ENCODE measurements around the gene KLK4.

DNA sequence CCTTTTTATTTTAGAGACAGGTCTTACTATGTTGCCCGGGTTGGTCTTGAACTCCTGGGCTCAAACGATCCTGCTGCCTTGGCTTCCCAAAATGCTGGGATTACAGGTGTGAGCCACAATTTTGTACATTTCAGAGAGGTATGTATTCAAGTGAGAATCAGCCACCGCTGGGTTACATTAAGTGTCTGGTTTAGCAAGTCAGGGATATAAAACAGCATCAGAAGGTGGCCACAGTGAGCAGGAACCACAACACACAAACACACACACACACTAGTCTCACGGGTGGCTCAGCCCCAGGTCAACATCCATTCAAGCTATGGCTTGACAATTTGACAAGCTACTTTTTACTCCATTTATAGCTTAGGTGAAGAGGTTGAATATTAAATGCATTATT is 21.5 kb upstream of the KLK4 start:
- TF ChIP-seq, protein P1, sequence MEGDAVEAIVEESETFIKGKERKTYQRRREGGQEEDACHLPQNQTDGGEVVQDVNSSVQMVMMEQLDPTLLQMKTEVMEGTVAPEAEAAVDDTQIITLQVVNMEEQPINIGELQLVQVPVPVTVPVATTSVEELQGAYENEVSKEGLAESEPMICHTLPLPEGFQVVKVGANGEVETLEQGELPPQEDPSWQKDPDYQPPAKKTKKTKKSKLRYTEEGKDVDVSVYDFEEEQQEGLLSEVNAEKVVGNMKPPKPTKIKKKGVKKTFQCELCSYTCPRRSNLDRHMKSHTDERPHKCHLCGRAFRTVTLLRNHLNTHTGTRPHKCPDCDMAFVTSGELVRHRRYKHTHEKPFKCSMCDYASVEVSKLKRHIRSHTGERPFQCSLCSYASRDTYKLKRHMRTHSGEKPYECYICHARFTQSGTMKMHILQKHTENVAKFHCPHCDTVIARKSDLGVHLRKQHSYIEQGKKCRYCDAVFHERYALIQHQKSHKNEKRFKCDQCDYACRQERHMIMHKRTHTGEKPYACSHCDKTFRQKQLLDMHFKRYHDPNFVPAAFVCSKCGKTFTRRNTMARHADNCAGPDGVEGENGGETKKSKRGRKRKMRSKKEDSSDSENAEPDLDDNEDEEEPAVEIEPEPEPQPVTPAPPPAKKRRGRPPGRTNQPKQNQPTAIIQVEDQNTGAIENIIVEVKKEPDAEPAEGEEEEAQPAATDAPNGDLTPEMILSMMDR (IDR thresholded peaks at IDR 0.05): no peak
- no peak for TF ChIP-seq POLR2AphosphoS5 (IDR thresholded peaks at IDR 0.05)
